H4 (cell line): ENCODE results near the gene F10. TPM values are rescaled to one million over a fixed set of nuclear protein-coding genes. Genes with fewer than 3 reads are reported as not detected.

Source experiments
- DNase-seq: peaks from one replicate; pipeline ENCODE4 v3.0.0-alpha.2; 2015; ENCODE audit warnings: low spot score
- total RNA-seq: library from RNA; depleted of rRNA; stranded (reverse); fragments of >200 nt; shearing (Covaris generic); gene quantifications from 2 replicates; pipeline ENCODE4 v1.2.3, GENCODE V29; 2014

Gene F10
- total RNA-seq, 1 experiment from 2014 or later = not detected

DNA sequence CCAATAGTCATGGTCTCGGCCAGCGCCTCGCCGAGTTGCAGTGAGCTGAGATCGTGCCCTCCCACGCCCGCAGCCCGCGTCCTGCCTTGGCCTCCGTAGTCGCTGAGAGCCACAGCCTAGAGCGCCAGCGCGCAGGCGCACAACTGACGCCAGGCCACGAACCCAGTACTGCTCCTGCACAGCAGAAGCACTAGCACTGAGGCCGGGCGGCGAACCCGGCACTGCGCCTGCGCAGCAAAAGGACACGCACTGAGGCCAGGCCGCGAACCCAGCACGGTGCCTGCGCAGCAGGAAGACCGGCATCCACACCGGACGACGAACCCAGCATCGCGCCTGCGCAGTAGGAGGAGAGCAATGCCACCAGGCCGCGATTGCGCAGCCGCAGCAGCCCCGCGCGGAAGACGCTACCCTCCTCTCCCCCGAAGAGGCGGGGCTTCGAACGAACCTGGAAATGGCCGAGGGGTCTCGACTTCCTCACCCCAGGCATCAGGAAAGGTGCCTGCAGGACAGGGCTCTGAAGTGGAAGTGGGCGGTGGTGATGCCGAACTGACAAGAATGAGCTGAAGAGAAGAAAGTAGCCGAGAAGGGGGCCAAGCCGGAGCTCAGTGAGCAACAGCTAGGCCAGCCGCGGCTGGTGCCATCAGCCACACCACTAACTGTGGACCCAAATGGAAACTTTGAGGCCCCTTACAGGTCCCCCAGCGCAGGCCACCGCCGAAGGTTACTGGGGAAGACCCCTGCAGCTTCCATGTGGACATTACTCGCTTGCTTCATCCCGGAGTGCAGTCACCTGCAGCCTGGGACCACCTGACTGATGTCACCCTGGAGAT lies 7.5 kb downstream of the F10 start:
- DNase-seq = no peak

DNA sequence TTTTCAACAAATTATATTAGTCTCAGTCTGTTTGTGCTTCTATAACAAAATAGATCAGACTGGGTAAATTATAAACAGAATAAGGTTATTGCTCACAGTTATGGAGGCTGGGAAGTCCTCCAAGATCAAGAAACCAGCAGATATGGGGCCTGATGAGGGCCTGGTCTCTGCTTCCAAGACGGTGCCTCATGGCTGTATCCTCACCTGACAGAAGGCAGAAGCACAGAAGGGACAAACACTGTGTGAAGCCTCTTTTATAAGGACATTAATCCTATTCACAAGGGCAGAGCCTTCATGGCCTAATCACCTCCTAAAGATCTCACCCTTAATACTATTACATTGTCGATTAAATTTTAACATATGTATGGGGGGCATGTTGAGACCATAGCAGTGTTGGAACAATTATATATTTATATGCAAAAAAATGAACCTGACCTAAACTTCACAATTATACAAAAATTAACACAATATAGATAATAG lies 12.7 kb downstream of the F10 start:
- no peak for DNase-seq

DNA sequence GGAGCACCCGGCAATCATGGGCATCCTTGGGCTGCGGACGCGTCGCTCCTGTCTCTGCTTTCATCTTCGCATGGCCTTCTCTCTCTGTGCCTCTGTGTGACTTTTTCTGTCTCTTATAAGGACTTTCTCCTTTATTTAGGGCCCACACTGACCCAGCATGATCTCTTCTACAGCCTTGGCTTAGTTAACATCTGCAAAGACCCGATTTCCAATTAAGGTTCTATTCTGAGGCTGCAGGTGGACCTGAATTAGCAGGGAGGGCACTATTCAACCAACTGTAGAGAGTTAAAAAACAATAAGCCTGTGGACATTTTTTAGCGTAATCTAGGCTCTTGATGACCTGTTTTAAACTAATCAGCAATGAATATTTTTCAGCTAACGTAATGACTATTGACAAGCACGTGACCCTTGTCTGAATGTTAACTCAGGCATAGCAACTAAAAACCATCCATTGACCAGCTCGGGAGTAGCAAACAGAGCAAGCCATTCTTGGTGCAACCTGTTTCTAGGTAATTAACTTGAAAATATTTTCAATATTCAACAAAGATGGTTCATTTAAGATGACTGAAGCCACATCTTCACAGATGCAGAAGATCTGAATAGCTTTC lies 15.2 kb downstream of the F10 start:
- no peak for DNase-seq

GRCh38 chr13:113138792-113139551 lies 16.4 kb downstream of the F10 start:
- DNase-seq = no peak

DNA sequence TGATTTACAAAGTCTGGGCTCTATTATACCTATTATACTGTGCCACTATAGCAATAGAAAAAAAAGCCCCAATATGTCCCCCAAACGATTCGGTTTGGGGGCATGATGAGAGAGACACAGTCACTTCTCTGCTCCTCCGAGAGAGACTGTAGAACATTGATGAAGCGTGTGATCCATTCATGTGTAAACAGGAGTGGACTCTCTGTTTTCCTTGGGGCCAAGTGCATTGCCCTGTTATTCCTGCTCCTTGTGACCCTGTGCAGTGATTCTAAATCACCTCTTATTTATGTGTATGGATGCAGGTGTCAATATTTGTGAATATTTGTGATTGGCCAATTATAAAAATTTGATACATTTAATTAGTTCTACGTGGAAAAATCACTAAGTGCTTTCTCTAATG lies 17.0 kb downstream of the F10 start:
- no peak for DNase-seq

DNA sequence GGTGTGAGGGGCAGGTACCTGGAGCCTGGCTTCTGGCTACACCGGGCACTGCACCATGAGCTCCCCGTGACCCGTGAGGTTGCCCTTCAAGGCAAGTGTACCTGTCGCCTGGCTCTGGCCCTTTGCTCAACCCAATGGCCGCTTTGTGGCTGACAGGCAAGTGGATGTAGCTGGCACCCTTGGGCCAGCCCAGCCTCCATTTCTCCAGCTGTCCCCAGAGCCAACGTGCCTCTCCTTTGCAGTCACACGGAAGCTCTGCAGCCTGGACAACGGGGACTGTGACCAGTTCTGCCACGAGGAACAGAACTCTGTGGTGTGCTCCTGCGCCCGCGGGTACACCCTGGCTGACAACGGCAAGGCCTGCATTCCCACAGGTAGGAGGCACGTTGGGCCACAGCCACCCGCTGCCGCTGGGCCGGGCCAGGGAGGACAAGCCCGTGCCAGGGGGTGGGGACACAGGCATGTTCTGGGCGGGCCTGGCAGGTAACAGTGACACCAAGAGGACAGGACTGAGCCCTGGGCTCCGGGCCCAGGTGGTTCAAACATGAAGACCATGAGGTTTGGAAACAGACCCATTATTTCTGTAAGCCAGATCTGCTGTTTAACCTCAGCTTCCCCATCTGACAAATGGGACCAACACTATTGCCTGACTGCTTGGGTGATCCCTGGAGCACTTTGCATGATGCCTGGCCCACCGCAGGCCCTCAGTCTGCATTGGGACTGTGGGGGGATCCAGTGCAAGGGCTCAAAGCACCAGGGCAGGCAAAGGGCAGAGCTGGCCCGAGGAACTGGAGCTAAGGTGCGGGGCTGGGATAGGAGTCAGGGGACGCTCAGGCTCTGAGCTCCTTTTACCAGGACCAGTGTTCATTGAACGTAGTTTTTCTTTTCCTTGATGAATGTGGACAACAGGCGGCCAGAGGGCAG lies 18.3 kb downstream of the F10 start:
- no peak for DNase-seq

GRCh38 chr13:113141601-113141970 lies 19.0 kb downstream of the F10 start:
- DNase-seq = no peak

DNA sequence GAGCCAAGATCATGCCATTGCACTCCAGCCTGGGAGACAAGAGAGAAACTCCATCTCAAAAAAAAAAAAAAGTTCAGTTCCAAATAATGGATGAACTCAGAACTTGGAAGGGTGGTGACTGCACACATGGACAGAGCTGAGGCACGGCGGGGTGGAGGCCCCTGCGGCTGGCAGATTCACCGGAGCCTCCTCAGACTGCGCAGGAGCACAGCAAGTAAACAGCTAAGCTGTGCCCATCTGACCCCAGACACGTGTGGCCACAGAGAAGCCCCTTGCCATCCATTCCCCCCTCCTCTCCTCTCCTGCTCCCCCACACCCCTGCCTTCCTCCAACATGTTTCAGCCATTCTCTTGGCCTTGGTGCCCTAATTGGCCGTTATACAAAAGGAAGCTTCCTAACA lies 20.3 kb downstream of the F10 start:
- DNase-seq = no peak

- DNase-seq = no peak
These were observed 21.1 kb downstream of the F10 start for GRCh38 chr13:113143466-113144254.

GRCh38 chr13:113144255-113144629 lies 21.6 kb downstream of the F10 start:
- DNase-seq = no peak

GRCh38 chr13:113145496-113145895 lies 22.9 kb downstream of the F10 start:
- DNase-seq = no peak

DNA sequence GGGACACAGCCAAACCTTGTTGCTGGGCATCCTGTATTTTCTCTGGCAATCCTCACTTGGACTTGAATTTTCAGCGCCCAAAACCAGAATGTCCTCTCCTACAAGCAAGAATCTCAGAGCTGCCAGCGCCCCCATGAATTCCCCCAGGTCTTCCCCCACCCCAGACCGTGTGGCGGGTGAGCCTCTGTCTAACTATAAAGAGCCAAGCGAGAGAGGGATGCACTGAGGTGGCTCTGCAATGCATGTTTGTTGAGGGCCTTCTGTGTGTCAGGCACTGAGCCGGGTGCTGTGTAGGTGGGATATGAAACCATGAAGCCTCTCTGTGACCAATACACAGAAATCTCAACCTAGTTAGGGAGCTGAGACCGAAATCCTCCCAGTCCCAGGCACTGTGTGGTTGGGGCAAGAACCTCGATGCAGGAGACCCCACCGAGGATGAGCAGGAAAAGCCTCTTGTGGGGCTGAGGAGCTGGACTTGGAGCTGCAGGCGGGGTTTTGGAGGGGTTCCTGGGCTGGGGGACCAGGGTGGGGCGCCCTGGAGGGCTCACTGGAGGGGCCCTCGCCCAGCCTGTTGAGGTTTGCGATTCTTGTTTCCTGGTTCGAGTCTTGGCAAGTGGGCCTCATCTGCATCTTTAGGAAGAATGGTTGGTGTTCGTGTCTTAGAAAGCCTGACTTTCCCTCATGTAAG lies 23.5 kb downstream of the F10 start:
- DNase-seq = no peak

GRCh38 chr13:113146750-113147149 lies 24.2 kb downstream of the F10 start:
- no peak for DNase-seq

DNA sequence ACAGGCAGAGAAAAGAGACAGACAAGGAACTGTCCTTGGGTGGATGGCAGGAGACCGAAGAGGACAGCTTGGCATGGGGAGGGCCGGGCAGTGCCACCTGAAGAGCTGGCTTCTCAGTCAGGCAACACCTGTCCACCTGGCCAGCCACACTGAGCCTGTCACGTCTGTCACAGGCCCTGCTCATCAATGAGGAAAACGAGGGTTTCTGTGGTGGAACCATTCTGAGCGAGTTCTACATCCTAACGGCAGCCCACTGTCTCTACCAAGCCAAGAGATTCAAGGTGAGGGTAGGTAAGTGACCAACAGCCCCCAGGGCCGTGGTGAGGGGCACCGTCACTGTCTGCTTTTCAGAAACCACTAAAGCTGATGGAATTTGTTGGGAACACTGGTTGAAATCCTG lies 24.6 kb downstream of the F10 start:
- no peak for DNase-seq

GRCh38 chr13:113148407-113148806 lies 25.8 kb downstream of the F10 start:
- no peak for DNase-seq

DNA sequence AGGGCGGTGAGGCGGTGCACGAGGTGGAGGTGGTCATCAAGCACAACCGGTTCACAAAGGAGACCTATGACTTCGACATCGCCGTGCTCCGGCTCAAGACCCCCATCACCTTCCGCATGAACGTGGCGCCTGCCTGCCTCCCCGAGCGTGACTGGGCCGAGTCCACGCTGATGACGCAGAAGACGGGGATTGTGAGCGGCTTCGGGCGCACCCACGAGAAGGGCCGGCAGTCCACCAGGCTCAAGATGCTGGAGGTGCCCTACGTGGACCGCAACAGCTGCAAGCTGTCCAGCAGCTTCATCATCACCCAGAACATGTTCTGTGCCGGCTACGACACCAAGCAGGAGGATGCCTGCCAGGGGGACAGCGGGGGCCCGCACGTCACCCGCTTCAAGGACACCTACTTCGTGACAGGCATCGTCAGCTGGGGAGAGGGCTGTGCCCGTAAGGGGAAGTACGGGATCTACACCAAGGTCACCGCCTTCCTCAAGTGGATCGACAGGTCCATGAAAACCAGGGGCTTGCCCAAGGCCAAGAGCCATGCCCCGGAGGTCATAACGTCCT lies 26.4 kb downstream of the F10 start:
- no peak for DNase-seq

DNA sequence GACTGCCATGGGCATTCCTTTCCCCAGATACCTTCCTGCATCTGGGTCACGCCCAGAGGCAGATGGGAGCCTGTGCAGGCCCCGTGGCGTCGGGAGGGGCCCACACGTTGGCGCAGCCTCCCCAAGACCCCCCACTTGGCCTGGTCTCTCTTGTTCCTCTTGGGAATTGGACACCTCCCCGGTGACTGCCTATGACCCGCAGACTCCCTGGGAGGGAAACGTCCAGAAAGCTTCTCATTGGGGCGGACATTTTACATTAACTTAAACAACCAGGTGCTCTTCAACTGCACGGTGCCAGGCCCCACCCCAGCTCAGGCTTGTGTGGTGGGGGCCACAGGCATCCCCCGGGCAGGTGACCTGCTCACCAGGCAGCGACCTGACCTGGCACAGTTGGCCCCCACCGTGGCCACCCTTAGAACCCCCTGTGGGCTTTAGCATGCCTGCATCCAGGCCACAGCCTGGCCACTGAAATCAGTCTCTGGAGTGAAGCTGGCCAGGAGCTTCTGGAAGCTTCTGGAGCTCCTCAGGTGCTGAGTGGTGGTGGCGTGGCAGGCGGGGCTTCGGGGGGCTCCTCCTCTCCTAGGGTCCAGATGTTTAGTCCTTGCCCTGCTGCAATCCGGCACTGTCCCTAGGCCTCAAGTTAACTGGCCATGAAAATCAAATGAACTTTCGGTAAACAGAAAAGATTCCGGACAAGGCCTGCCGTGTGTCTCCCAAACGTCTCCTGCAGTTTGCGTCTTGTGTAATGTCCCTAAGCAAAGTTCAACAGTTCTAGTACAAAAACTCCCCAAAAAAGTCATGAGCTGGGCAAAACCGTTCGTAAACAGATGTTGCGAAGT lies 27.3 kb downstream of the F10 start:
- no peak for DNase-seq

DNA sequence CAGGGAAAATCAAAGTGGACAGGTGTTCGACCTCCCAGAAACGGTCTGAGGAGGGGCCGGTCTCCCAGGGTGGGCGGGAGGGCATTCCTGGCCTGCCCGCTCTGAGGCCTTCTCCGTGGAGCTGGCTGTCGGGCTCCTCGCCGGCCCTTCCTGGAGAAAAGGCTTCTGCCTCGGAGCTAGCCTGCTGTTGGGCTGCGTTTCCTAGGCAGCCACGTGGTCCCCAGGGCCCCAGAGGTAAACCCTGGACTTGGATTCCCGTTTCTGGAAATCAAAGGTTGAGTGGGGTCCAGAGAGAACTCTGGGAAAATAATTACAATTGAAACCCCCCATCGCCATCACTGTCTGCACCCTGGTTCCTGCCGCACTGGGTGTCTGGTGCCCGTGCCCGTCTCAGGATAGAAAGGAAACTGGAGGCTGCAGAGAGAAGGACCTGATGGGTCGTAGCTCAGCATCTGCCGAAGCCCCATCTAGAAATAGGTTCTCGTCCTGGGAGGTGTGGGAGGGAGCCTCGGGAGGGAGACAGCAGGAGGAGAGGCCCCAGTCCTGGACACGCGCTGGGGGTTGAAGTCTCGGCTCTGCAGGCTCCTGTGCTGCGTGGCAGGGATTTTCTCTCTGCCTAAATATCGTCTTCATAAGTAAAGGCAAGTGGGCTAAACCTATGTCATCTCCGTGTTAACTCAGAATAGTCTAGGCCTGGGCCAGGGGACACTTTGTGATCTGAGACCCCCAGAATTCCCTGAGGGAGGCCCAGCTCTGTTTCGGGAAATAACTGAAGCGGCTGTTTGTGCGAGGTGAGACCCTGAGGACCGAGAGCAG lies 28.2 kb downstream of the F10 start:
- DNase-seq = no peak
